ENCODE results near the gene STK24.

Gene STK24

DNA sequence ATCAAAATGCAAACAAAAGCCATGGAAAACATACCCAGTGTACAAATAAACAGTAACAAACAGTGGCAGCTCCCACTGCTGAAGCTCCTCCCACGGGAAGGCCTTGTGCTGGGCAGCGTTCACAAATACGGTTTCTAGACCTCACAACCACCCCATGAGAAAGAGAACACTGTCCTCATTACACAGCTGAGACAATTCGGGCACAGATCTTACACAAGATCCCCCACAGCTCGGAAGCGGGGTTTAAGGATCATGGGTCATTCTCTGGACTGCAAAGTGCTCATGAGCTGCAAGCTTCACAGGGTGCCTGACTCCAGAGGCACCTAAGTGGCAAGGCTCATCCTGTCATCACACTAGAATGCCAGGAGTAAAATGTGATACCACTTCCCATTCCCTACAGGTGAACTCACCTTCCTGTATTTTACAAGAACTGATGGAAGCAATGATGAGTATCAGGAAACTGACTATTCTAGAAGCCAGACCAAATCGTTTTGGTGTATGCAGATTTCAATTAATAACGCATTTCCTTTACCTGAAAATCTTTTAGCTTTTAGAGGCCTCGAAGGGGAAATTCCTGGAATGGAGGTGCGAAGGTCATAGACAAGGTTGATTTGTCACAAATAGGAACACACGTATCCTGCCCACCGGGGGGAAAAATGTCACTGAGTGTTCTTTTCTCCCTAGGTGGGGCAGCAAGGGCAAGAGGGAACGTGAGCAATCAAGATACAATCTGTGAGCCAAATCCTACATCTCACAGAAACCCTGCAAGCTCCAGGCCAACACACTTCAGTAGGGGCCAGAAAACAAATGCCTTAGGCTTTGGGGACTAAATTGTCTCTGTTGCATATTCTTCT is 41.2 kb downstream of the STK24 start:
- H3K4me3 ChIP-seq (ENCODE audit: low read depth, low read length) = no peak overlapping the region

DNA sequence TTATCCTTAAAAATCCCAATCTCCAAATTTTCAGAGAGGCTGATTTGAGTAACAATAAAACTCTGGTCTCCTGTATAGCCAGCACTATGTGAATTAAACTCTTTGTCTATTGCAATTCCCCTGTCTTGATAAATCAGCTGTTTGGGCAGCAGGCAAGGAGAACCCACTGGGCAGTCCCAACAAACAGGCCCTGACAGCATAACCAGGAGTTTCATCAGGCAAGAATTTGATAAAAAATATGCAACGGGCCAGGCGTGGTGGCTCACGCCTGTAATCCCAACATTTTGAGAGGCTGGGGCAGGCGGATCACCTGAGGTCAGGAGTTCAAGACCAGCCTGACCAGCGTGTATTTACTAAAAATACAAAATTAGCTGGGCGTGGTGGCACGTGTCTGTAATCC is 42.1 kb downstream of the STK24 start:
- no peak overlapping the region for H3K4me3 ChIP-seq (ENCODE audit: low read depth, low read length)

DNA sequence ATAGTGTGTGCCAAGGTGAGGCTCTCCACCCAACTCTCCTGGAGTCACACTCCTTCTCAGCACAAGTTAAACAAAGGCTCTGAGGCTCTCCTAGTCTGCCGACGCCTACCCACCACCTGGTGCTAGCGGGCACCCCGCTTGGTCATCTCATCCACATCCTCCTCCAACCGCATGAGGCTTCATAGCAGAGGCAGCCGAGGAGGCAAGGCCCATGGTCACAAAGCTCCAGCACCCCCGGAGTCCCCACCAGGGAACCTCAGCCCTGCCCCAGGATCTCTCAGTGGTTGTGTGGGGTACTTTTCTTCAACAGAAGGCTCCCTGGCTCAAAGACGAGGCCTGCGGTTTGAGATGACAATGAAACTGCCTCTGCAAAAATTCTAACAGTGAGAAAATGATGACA is 43.0 kb downstream of the STK24 start:
- no peak overlapping the region for H3K4me3 ChIP-seq (ENCODE audit: low read depth, low read length)

DNA sequence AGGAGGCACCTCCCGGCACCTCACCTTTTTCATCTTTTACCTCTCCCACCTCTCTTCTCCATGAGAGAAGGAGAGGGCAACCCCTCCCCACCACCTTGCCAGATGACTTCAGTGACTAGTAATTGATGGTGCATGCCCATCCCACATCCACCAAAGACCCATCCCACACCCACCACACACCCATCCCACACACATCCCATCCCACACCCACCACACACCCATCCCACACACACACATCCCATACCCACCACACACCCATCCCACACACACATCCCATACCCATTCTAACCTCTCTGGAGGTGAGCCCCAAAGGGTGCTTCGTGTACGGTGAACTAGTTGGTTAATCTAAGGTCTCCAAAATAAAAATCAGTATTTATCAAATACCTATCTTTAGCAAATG is 44.7 kb downstream of the STK24 start:
- no peak overlapping the region for H3K4me3 ChIP-seq (ENCODE audit: low read depth, low read length)

DNA sequence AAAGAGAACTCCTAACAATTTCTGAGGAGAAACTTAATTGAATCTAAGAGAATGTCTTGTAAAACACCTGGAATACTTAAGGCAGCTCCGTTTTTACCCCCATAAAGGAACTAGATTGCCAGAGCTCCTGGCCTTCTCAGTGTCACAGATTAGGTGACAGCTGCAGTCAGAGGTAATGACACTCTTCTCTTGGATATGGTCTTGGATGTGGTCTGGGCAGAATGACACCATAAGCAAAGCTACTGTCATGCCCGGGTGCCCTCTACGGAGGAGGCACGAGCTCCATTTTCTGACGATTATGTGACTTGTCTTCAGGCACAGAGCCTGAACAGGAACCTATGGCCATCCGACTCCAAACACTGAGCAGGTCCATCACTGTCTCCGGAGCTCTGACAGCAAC is 46.7 kb downstream of the STK24 start:
- no peak overlapping the region for H3K4me3 ChIP-seq (ENCODE audit: low read depth, low read length)

DNA sequence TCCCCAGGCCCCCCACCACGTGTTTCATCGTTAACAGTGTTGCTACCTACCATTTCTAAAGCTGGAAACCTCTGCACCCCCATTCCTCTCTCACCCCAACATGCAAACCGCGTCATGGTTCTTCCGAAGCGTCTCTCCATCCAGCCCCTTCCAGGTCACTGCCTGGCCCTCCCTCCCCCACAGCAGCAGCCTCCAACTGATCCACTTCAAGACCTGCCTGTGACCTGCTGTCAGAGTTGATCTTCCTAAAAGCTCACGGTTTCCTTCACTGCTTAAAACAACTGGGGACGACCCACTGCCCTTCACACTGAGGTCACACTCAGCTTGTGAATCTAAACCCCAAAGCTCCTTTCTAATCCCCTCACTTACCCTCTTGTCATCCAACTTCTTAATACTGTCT is 47.7 kb downstream of the STK24 start:
- H3K4me3 ChIP-seq (ENCODE audit: low read depth, low read length) = no peak overlapping the region

DNA sequence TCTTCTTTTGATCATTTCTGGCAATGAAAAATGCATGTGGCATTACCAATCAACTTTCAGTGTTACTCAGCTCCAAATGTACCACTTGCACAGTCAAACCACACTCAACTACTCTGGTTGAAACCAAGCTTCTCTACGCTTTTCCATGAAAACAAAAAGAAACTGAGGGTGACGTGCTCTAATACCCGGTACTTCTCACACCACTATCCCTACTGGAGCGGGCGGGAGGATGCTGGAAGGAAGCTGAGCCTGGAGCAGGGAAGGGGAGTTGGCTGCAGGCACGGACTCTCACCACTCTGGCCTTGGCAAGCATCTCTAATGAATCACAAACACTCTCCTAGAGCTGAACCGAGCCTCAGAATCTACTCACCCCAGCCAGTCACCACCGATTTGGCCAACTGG is 48.2 kb downstream of the STK24 start:
- no peak overlapping the region for H3K4me3 ChIP-seq (ENCODE audit: low read depth, low read length)

DNA sequence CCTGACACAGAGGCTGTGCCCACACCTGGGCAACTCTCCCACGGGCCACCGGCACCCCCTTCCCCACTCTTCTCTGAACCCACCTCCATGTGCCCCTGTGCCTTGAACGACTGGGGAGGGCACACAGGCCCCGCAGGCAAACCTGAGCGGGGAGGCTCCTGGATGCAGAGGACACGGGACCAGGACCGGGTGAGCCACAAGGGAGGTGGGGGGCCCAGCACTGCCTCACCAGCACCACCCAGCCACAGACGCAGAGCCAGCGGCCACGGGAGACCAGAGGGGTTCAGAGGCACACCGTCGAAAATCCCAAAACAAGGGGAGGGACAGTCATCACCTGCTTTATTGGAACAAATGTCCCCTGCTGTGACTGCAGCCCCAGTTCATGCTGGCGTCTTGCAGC is 49.4 kb downstream of the STK24 start:
- H3K4me3 ChIP-seq (ENCODE audit: low read depth, low read length) = no peak overlapping the region

DNA sequence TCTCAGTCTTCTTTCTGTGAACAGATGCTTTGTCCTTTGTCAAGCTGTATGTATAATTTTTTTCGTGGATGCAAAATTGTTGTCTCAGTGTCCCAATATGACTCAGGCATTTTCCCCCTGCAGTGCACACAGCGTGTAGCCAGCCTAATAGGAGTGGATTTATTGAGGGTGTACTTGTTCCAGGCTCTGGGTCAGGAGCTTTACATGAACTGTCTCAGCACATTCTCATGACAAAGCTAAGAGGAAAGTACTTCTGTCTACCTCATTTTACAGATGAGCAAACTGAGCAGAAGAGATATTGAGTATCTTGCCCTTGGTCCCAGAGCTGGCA is 50.8 kb downstream of the STK24 start:
- H3K4me3 ChIP-seq (ENCODE audit: low read depth, low read length) = no peak overlapping the region

DNA sequence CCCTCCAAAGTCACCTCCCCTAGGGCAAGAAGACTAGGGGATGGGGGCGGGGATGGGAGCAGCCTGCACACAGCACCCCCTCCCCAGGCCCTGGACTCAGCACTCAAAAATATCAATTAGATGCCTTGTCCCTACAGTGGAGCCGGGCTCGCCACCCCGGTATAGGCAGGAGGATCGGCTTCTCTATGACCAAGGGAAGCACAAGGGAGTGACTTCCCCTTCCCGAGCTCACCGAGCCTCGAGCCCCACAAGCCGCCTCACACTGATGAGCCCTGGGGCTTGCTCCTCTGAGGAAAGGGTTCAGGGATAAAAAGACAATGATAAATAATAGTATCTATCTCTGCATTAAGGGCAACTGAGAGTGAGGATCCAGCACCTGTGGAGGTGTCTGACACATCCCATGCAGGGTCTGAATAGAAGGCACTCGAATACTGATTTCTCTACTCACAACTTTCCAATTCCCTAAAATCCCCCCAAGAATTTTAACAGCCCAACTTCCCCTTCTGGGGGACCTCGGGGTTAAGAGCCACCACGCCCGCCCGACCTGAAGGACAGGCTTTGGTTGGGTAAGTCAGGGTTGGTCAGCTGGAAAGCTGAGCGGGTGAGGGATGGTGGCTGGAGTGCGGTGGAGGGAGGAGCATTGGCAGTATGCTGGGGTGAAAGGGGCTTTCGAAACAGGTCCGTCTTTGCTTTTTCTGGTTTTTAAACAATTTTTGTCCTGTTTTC is 51.3 kb downstream of the STK24 start:
- no peak overlapping the region for H3K4me3 ChIP-seq (ENCODE audit: low read depth, low read length)

DNA sequence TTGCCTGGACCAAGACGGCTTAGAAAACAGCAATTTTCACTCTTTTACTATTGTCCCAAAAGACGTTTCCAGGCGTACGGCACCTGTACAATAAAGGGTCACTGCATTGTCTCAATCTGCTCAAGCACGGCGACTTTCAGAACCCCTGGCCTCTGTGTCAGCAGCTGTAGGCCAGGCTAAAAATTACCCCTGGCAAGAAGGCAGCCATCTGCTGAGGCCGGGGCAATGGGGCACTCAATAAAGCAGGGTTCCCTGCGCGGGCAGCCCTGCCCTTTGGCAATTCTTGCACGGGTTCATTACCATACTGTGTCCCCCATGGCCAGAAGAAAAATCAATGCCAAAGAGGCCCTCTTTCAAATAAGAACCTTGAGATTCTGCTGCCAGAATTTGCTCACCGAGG is 52.1 kb downstream of the STK24 start:
- no peak overlapping the region for H3K4me3 ChIP-seq (ENCODE audit: low read depth, low read length)

DNA sequence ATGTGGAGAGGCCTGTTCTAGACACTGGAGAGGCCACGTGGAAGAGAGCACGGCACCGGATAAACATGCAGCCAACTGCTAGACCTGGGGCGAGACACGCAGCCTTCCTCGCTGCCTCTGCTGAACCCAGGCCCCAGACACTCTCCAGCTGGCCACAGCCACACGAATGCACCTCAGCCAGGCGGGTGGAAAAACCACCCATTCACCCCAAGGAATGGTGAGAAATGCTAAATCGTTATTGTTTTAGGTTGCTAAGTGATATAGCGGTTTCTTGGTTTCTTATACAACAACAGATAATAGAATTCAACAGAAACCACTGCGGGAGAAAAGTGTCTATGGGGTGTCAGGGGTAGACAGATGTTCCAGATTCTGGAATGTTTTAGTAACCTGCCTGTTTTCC is 52.5 kb downstream of the STK24 start:
- no peak overlapping the region for H3K4me3 ChIP-seq (ENCODE audit: low read depth, low read length)

DNA sequence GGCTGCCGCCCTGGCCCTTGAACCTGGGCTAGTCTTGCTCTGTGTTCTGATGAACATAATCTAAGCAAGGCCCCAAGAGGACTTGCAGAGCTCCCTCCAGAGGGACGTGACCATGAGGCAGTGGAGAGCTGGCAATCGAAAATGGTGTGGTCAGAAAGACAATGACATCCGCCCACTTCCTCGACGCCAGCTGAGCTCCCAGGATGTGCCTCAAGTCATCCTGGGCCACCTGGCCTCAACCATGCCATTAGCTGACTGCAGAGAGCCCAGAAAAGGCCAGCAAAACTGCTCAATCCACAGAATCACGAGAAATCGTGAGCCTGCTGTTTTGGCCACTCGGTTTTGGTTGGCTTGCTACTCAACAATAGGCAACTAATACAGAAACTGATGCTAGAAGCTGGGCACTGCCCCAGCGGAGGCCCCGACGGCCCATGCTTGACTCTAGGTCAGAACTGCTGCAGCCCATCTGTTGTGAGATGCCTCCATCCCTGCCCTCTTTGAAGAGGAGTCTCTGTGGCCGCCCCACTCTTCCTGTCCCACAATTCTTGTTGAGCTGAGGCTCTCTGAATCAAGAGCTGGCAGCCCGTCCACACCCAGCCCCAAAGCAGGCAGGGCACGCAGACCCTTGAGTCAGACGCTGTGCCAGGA is 53.3 kb downstream of the STK24 start:
- H3K4me3 ChIP-seq (ENCODE audit: low read depth, low read length) = no peak overlapping the region

DNA sequence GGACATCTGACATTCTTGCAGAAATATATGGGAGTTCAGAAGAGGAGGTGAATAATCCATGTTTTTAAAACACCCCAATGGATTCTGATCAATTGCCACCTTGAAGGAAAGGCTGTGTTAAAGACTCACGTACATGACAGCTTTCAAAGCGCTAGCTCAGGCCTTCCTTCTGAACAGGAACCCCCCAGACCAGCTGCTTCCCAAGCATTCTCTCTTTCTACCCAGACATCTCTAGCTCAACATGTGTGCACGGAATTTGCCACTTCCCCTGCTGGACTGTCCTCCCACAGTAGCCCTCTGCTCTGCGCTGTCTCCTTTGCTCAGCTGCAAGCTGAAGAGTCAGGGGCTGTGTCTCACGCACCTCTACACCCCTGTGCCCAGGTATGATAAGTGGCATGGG is 54.5 kb downstream of the STK24 start:
- no peak overlapping the region for H3K4me3 ChIP-seq (ENCODE audit: low read depth, low read length)

DNA sequence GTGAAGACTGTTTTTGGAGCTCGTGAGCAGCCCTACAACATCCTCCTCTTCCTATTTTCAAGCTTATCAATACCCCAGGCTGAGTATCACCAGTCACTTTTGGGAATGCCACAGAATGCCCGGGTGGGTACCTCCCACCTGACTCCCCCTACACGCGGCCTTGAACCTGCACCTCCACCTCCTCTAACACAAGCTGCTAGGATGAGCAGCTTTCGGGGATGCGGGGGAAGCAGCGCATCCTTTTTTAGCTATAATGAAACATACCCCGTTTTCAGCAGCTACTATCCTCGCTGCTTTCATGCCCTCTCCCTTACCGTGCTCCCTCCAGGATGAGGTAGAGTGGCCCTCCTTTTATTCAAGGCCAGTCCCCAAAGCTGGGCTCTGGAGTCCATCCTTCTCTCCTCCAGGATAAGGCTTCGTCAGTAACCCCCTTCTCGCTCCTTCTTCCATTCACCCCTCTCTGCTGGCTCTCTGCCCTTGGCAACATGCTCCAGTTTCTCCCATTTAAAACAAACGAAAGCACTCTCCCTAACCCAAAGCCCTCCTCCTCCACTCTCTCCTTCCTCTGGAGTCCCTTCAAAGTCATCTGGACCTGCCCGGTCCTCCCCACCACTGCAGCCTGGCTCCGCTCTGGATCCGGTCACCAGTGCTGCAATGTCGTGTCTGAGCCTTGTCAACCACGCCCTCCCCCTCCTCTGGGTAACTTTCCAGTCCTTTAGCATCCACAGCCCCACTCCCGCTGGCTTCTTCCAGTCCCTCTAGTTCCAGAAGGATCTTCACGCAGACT is 55.3 kb downstream of the STK24 start:
- H3K4me3 ChIP-seq (ENCODE audit: low read depth, low read length) = no peak overlapping the region

DNA sequence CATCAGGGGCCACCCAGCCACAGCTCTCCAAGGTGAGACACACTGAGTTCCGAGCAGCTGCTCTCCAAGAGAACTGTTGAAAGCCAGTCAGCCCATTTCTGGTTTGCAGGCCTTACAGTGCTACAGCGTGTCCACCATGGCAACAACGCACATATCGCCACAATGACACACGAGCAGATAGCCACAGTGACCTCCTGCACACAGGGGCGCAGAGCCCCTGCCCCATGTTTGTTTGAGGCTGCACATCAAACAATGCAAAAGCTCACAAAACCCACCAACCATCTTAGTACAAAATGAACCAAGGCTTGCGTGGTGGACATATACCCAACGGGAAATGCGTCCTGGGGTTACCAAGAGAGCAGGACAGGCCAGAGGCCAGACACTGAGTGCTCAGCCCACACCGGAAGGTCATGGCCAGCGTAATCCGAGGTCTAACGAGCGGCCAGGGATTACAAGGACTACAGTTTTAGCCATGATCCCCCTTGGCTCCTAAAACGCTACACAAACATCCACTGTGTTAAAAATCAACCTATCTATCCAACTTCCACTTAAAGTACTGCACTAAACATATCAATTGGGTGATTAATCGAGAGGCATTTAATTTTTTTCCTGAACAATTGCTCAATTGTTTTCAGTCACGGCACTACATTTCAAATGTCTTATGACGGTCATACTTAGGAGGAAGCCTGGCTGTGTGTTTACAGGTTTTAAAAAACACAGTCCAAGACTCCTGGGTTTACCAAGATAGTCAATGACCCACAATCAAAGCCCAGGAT is 56.0 kb downstream of the STK24 start:
- no peak overlapping the region for H3K4me3 ChIP-seq (ENCODE audit: low read depth, low read length)

DNA sequence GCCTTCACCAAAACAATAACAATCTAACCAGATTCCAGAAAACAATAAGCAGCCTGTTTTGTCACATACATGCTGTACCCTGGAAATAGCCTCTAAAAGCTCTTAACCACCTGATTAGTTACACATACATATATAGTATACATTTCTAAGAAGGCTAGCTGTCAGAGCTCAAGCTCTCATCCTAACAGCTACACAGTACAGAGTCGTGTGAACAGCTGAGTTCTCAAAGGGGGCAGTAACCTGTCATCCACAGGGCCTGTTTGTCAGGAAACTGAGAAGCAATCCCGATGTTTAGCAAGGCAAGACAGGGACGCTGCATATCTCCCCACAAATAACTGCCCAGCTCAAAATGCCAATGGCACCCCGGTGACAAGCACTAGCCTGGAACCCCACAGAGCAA is 56.9 kb downstream of the STK24 start:
- H3K4me3 ChIP-seq (ENCODE audit: low read depth, low read length) = no peak overlapping the region

DNA sequence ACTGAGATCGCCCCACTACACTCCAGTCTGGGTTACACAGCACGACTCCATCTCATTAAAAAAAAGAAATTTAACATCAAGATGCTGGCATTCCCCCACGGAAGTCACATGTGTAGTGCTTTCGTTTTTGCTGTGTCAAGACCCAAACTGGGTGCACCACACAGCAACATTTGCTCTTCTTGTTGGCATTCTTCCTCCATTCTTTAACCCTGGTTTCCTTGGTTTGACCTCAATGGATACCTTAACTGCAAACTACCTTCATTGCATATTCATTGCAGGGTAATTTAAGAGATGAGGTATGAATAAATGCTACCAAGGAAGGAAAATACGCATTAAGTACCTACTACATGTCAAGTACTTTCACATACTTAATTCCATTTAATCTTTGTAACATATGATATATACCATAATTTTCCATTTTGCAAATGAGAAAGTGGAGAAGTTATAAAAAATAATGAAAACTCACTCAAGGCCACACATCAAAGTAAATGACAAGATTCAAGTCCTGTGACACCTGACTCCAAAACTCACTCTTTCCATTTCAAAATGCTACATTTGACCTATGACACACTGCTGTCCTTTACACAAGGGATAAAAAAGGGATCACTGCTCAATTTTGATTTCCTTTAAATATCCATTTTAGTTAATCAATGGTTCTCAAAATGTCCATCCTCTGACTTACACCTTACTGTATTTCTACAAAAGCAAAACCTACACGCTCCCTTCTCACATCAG is 59.2 kb downstream of the STK24 start:
- H3K4me3 ChIP-seq (ENCODE audit: low read depth, low read length) = no peak overlapping the region

DNA sequence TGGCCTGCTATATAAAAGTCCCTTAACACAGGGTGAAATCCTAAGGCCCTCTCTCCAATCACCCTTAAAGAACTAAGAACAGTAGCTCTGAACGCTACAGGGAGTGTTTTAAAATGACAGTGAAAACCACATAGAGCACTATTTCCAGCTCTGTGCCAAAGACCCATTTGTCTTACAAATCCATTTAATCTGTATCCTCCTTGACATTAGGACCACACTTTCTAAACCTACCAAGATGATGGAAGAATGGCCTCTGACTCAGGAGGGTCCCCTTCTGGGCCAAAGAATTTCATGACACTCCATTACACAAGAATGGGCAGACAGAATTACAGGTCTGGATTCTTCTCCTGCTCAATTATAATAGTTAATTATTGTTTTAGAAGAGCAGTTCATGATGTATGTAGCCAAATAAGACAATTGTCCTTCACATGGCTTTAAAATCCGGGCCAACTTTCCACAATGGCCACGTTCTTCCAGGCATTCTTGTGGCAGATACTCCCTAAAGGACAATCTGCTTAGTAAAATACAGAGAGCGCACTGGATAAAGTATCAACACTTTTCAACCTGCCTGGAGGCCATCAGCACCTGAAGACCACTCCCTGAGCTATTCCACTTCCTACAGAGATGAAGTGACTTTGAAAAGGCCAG is 61.0 kb downstream of the STK24 start:
- H3K4me3 ChIP-seq (ENCODE audit: low read depth, low read length) = no peak overlapping the region
